ENCODE results near the gene CYB561A3.
A peak's percentile ranks its signal among the peaks of the same experiment; 100 is the strongest.
"Not testable (repeated sequence)": the region's sequence is repeated elsewhere in the genome, so short reads cannot be mapped to it uniquely, and the experiment has no call there.

The CYB561A3 gene

GRCh38 chr11:61361741-61362541 is at the start of gene CYB561A3, which contains the start of gene TMEM138:
CYB561A3 (minus strand) TSS chr11:61361882; CDS start chr11:61356713, 5,169 bp downstream.
TMEM138 (plus strand) TSS chr11:61362374; CDS start chr11:61364391, 2,017 bp downstream.
- no peaks in the 10 kb centered on the region for H3K9me3 ChIP-seq
- peaks cover 10% of the 10 kb centered on the region for H3K4me1 ChIP-seq
- H3K27me3 ChIP-seq (ENCODE audit: low read depth), result no peaks in the 10 kb centered on the region
- in situ Hi-C loops (cut with MboI; ENCODE audit: low sequenced_read_pairs), result no loop called here
- DNase-seq (ENCODE audit: low spot score in 2 of 2), result peak; percentile 94 to 95
- peak within 1 kb of the TSS; percentile 85 for H3K4me3 ChIP-seq
- peaks cover 39% of the 10 kb centered on the region for H3K36me3 ChIP-seq (replicated peaks)

- no peaks in the 10 kb centered on the region for H3K4me1 ChIP-seq
- no peaks in the 10 kb centered on the region for H3K27me3 ChIP-seq (ENCODE audit: low read depth)
- peaks cover 92% of the 10 kb centered on the region for H3K36me3 ChIP-seq (replicated peaks)
- in situ Hi-C loops (cut with MboI; ENCODE audit: low sequenced_read_pairs), result no loop called here
- no peak for DNase-seq (ENCODE audit: low spot score in 2 of 2)
- H3K9me3 ChIP-seq, result no peaks in the 10 kb centered on the region
- H3K4me3 ChIP-seq, result no peak overlapping the region
These were observed 45.5 kb upstream of the CYB561A3 start for GRCh38 chr11:61406991-61407728.

- Histone ChIP-seq H3K27me3 (ENCODE audit: low read depth) (no peaks in the 10 kb centered on the region), H3K36me3 (replicated peaks) (peaks cover 92% of the 10 kb centered on the region), H3K4me1 (no peaks in the 10 kb centered on the region), H3K9me3 (no peaks in the 10 kb centered on the region), H3K4me3 (no peak overlapping the region)
- no peak for DNase-seq (ENCODE audit: low spot score in 2 of 2)
- in situ Hi-C loops (cut with MboI; ENCODE audit: low sequenced_read_pairs), result no loop called here
These were observed 44.4 kb upstream of the CYB561A3 start for GRCh38 chr11:61406067-61406466.

- H3K36me3 ChIP-seq (replicated peaks), result peaks cover 87% of the 10 kb centered on the region
- in situ Hi-C loops (cut with MboI; ENCODE audit: low sequenced_read_pairs), result no loop called here
- H3K27me3 ChIP-seq (ENCODE audit: low read depth), result no peaks in the 10 kb centered on the region
These were observed 43.0 kb upstream of the CYB561A3 start for GRCh38 chr11:61404641-61405040.

GRCh38 chr11:61404103-61404502 is 42.4 kb upstream of the CYB561A3 start:
- Histone ChIP-seq H3K4me3 (no peak overlapping the region), H3K4me1 (no peaks in the 10 kb centered on the region), H3K9me3 (no peaks in the 10 kb centered on the region), H3K36me3 (replicated peaks) (peaks cover 82% of the 10 kb centered on the region), H3K27me3 (ENCODE audit: low read depth) (no peaks in the 10 kb centered on the region)
- no peak for DNase-seq (ENCODE audit: low spot score in 2 of 2)
- in situ Hi-C loops (cut with MboI; ENCODE audit: low sequenced_read_pairs), result no loop called here

More at GRCh38 chr11:61404641-61405040, 43.0 kb upstream of the CYB561A3 start:
- DNase-seq (ENCODE audit: low spot score in 2 of 2), result no peak
- H3K4me1 ChIP-seq, result no peaks in the 10 kb centered on the region
- H3K4me3 ChIP-seq, result no peak overlapping the region
- H3K9me3 ChIP-seq, result no peaks in the 10 kb centered on the region

- Histone ChIP-seq H3K4me1 (no peaks in the 10 kb centered on the region), H3K9me3 (no peaks in the 10 kb centered on the region), H3K4me3 (no peak overlapping the region), H3K36me3 (replicated peaks) (peaks cover 78% of the 10 kb centered on the region), H3K27me3 (ENCODE audit: low read depth) (no peaks in the 10 kb centered on the region)
- in situ Hi-C loops (cut with MboI; ENCODE audit: low sequenced_read_pairs), result no loop called here
- DNase-seq (ENCODE audit: low spot score in 2 of 2), result no peak
These were observed 42.0 kb upstream of the CYB561A3 start for GRCh38 chr11:61403658-61404057.

- H3K36me3 ChIP-seq (replicated peaks), result peaks cover 69% of the 10 kb centered on the region
- no peak for DNase-seq (ENCODE audit: low spot score in 2 of 2)
- no peaks in the 10 kb centered on the region for H3K9me3 ChIP-seq
- no peaks in the 10 kb centered on the region for H3K4me1 ChIP-seq
- in situ Hi-C loops (cut with MboI; ENCODE audit: low sequenced_read_pairs), result no loop called here
- H3K27me3 ChIP-seq (ENCODE audit: low read depth), result no peaks in the 10 kb centered on the region
- no peak overlapping the region for H3K4me3 ChIP-seq
These were observed 39.9 kb upstream of the CYB561A3 start for GRCh38 chr11:61401573-61401972.

GRCh38 chr11:61401173-61401572 is 39.5 kb upstream of the CYB561A3 start:
- no peaks in the 10 kb centered on the region for H3K27me3 ChIP-seq (ENCODE audit: low read depth)
- no peaks in the 10 kb centered on the region for H3K4me1 ChIP-seq
- in situ Hi-C loops (cut with MboI; ENCODE audit: low sequenced_read_pairs), result no loop called here
- H3K9me3 ChIP-seq, result no peaks in the 10 kb centered on the region
- no peak overlapping the region for H3K4me3 ChIP-seq
- H3K36me3 ChIP-seq (replicated peaks), result peaks cover 65% of the 10 kb centered on the region
- DNase-seq (ENCODE audit: low spot score in 2 of 2), result no peak

- peaks cover 10% of the 10 kb centered on the region for H3K4me1 ChIP-seq
- peaks cover 9% of the 10 kb centered on the region for H3K36me3 ChIP-seq (replicated peaks)
- H3K4me3 ChIP-seq, result peak overlapping the region; percentile 58
- in situ Hi-C loops (cut with MboI; ENCODE audit: low sequenced_read_pairs), result no loop called here
- no peaks in the 10 kb centered on the region for H3K27me3 ChIP-seq (ENCODE audit: low read depth)
- DNase-seq (ENCODE audit: low spot score in 2 of 2), result peak; percentile 35 to 39
- no peaks in the 10 kb centered on the region; the same call in 1 of the 2 replicates for H3K9me3 ChIP-seq
These were observed 31.4 kb upstream of the CYB561A3 start for GRCh38 chr11:61392981-61393595.

GRCh38 chr11:61390161-61390560 is 28.5 kb upstream of the CYB561A3 start:
- Histone ChIP-seq H3K27me3 (ENCODE audit: low read depth) (no peaks in the 10 kb centered on the region), H3K36me3 (replicated peaks) (peaks cover 4% of the 10 kb centered on the region), H3K9me3 (no peaks in the 10 kb centered on the region; the same call in 1 of the 2 replicates), H3K4me1 (peaks cover 10% of the 10 kb centered on the region), H3K4me3 (no peak overlapping the region)
- no peak for DNase-seq (ENCODE audit: low spot score in 2 of 2)
- in situ Hi-C loops (cut with MboI; ENCODE audit: low sequenced_read_pairs), result no loop called here

GRCh38 chr11:61384271-61385242 is 22.9 kb upstream of the CYB561A3 start:
- Histone ChIP-seq H3K36me3 (replicated peaks) (no peaks in the 10 kb centered on the region; the same call in 1 of the 2 replicates), H3K27me3 (ENCODE audit: low read depth) (no peaks in the 10 kb centered on the region), H3K4me3 (no peak overlapping the region), H3K4me1 (no peaks in the 10 kb centered on the region), H3K9me3 (no peaks in the 10 kb centered on the region; the same call in 1 of the 2 replicates)
- DNase-seq (ENCODE audit: low spot score in 2 of 2), result no peak
- in situ Hi-C loops (cut with MboI; ENCODE audit: low sequenced_read_pairs), result loop anchor here (5.0 kb wide), 1 partner anchor 47 kb away; no protein-coding TSS in a partner anchor

GRCh38 chr11:61383859-61384258 is 22.2 kb upstream of the CYB561A3 start:
- H3K27me3 ChIP-seq (ENCODE audit: low read depth); H3K9me3 ChIP-seq; in situ Hi-C loops (cut with MboI; ENCODE audit: low sequenced_read_pairs); H3K36me3 ChIP-seq (replicated peaks); DNase-seq (ENCODE audit: low spot score in 2 of 2); H3K4me3 ChIP-seq; H3K4me1 ChIP-seq: not testable (repeated sequence)

GRCh38 chr11:61380884-61381283 is 19.2 kb upstream of the CYB561A3 start:
- Histone ChIP-seq H3K36me3 (replicated peaks) (no peaks in the 10 kb centered on the region; the same call in 1 of the 2 replicates), H3K9me3 (no peaks in the 10 kb centered on the region), H3K27me3 (ENCODE audit: low read depth) (no peaks in the 10 kb centered on the region), H3K4me1 (no peaks in the 10 kb centered on the region), H3K4me3 (no peak overlapping the region)
- in situ Hi-C loops (cut with MboI; ENCODE audit: low sequenced_read_pairs), result no loop called here
- no peak for DNase-seq (ENCODE audit: low spot score in 2 of 2)

Measured in HAP-1 (cell line).